Measurements from ENCODE around the gene BIRC7.

DNA sequence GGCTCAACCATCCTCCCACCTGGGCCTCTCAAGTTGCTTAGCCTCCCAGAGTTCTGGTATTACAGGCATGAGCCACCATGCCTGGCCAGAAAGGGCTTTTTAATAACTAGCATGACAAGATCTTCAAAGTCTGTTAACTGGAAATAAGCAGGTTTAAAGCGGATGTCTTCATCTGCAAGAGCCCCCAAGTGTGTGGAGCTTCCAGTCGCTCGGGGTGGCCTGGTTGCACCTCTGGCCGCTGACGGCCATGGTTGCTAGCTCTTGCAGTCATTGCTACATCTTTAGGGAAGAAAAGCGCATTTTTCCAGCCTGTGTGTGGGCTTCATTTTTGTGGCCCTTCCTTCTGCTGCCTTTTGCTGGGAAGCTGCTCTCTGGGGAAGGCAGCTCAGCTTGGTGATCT lies 44.7 kb downstream of the BIRC7 start:
- TF ChIP-seq POLR2A (IDR thresholded peaks at IDR 0.05; ENCODE audit: low read depth, low read length) (no peak), CEBPB (IDR thresholded peaks at IDR 0.05; ENCODE audit: low read depth, low read length) (no peak), SMC3 (IDR thresholded peaks at IDR 0.05; ENCODE audit: low read depth, low read length) (no peak), RFX5 (IDR thresholded peaks at IDR 0.05; ENCODE audit: low read depth, low read length) (no peak), MAFK (IDR thresholded peaks at IDR 0.05; ENCODE audit: low read depth, low read length) (no peak), MXI1 (IDR thresholded peaks at IDR 0.05; ENCODE audit: borderline replicate concordance, low read depth, low read length) (no peak), RAD21 (IDR thresholded peaks at IDR 0.05; ENCODE audit: low read length) (no peak), FOS (IDR thresholded peaks at IDR 0.05; ENCODE audit: low read depth, low read length) (no peak), CHD1 (IDR thresholded peaks at IDR 0.05; ENCODE audit: low read depth, low read length) (no peak), MAZ (IDR thresholded peaks at IDR 0.05; ENCODE audit: borderline replicate concordance, low read depth, low read length) (no peak)
- TF ChIP-seq, protein P1, sequence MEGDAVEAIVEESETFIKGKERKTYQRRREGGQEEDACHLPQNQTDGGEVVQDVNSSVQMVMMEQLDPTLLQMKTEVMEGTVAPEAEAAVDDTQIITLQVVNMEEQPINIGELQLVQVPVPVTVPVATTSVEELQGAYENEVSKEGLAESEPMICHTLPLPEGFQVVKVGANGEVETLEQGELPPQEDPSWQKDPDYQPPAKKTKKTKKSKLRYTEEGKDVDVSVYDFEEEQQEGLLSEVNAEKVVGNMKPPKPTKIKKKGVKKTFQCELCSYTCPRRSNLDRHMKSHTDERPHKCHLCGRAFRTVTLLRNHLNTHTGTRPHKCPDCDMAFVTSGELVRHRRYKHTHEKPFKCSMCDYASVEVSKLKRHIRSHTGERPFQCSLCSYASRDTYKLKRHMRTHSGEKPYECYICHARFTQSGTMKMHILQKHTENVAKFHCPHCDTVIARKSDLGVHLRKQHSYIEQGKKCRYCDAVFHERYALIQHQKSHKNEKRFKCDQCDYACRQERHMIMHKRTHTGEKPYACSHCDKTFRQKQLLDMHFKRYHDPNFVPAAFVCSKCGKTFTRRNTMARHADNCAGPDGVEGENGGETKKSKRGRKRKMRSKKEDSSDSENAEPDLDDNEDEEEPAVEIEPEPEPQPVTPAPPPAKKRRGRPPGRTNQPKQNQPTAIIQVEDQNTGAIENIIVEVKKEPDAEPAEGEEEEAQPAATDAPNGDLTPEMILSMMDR (conservative IDR thresholded peaks at IDR 0.05; ENCODE audit: low read depth, low read length): no peak
- TF ChIP-seq, protein P2, sequence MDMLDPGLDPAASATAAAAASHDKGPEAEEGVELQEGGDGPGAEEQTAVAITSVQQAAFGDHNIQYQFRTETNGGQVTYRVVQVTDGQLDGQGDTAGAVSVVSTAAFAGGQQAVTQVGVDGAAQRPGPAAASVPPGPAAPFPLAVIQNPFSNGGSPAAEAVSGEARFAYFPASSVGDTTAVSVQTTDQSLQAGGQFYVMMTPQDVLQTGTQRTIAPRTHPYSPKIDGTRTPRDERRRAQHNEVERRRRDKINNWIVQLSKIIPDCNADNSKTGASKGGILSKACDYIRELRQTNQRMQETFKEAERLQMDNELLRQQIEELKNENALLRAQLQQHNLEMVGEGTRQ (IDR thresholded peaks at IDR 0.05; ENCODE audit: low read depth, low read length): no peak

Data from IMR-90 (cell line).